CD8-positive, alpha-beta memory T cell (primary cell): ENCODE measurements around the gene NLRP10. TPM values are rescaled to one million over a fixed set of nuclear protein-coding genes. Genes with fewer than 3 reads are reported as not detected.

ENCODE experiments used
- CTCF ChIA-PET: fragments of 350-600 bp; sonication (Branson Sonifier 250); formaldehyde crosslinking; loops from one replicate; lab custom pipeline; 2021; ENCODE audit warnings: antibody characterized with exemption; lab: Charles Lee
- POLR2A ChIA-PET: fragments of 350-600 bp; sonication (Branson Sonifier 250); formaldehyde crosslinking; loops from one replicate; lab custom pipeline; 2021; ENCODE audit warnings: antibody characterized with exemption; lab: Charles Lee
- DNase-seq, 5 donors: peaks; one replicate each; pipeline versions ENCODE4 v3.0.0 to v3.0.0-alpha.2; 2020 to 2022; ENCODE audit warnings: mixed read lengths in 1 of 5
- H3K27ac ChIP-seq: one replicate; pipeline ENCODE4 v1.7.0; 2013; ENCODE audit warnings: low read depth, mild to moderate bottlenecking, low read length, moderate library complexity
- H3K27me3 ChIP-seq: 2 replicates; pipeline ENCODE4 v1.7.0; 2013; ENCODE audit warnings: low read length, mild to moderate bottlenecking; ENCODE audit not compliant: insufficient read depth, poor library complexity, severe bottlenecking
- H3K36me3 ChIP-seq: 2 replicates; pipeline ENCODE4 v1.7.0; 2013; ENCODE audit warnings: mild to moderate bottlenecking, low read length, moderate library complexity; ENCODE audit not compliant: insufficient read depth
- H3K4me1 ChIP-seq: 2 replicates; pipeline ENCODE4 v1.7.0; 2013; ENCODE audit warnings: mild to moderate bottlenecking, low read length, moderate library complexity; ENCODE audit not compliant: insufficient read depth
- H3K4me3 ChIP-seq: 2 replicates; pipeline ENCODE4 v1.7.0; 2013; ENCODE audit warnings: mild to moderate bottlenecking, low read length
- H3K9me3 ChIP-seq: 2 replicates; pipeline ENCODE4 v1.7.0; 2013; ENCODE audit warnings: mild to moderate bottlenecking, low read length
- H3K27ac Mint-ChIP-seq, 8 donors: one replicate each; pipeline ENCODE4 v1.8.0; 2020 to 2021; ENCODE audit warnings: mixed read lengths in 8 of 8, mild to moderate bottlenecking in 6 of 8, inconsistent platforms in 3 of 8, moderate library complexity in 3 of 8
- H3K27me3 Mint-ChIP-seq, 2 donors: one replicate each; pipeline ENCODE4 v1.8.0; 2020 to 2021; ENCODE audit warnings: mixed read lengths in 2 of 2, mild to moderate bottlenecking in 1 of 2, moderate library complexity in 1 of 2
- H3K36me3 Mint-ChIP-seq, 3 donors: one replicate each; pipeline ENCODE4 v1.8.0; 2020 to 2021; ENCODE audit warnings: mixed read lengths in 3 of 3, inconsistent platforms in 1 of 3, mild to moderate bottlenecking in 1 of 3
- H3K4me1 Mint-ChIP-seq, 3 donors: one replicate each; pipeline ENCODE4 v1.8.0; 2020 to 2021; ENCODE audit warnings: mixed read lengths in 3 of 3, inconsistent platforms in 1 of 3, mild to moderate bottlenecking in 1 of 3
- H3K4me3 Mint-ChIP-seq, 7 donors: one replicate each; pipeline ENCODE4 v1.8.0; 2020 to 2021; ENCODE audit warnings: mixed read lengths in 7 of 7, mild to moderate bottlenecking in 6 of 7, moderate library complexity in 4 of 7, inconsistent platforms in 2 of 7
- H3K9me3 Mint-ChIP-seq, 5 donors: one replicate each; pipeline ENCODE4 v1.8.0; 2020 to 2022; ENCODE audit warnings: mixed read lengths in 5 of 5, mild to moderate bottlenecking in 3 of 5, moderate library complexity in 2 of 5, inconsistent platforms in 1 of 5
- polyA plus RNA-seq: library from polyadenylated mRNA; unstranded; fragments of 300-500 nt; fragmentation: Illumina TruSeq; gene quantifications from one replicate; pipeline ENCODE4 v1.2.3, GENCODE V29; 2021
- total RNA-seq, 2 experiments: library from RNA; stranded (reverse); gene quantifications; one replicate each; pipeline ENCODE4 v1.2.3, GENCODE V29; 2021

Gene NLRP10
- total and polyA plus RNA-seq, 3 experiments from 2014 or later: not detected

- H3K4me3 Mint-ChIP-seq: no peak overlapping the region
- ChIA-PET POLR2A (no interaction called here), CTCF (no interaction called here)
- no peaks in the 10 kb centered on the region for H3K36me3 ChIP-seq
- no peaks in the 10 kb centered on the region for H3K4me1 Mint-ChIP-seq
- H3K4me1 ChIP-seq: no peaks in the 10 kb centered on the region
- H3K36me3 Mint-ChIP-seq: no peaks in the 10 kb centered on the region
- H3K27ac ChIP-seq: no peak overlapping the region
- H3K27me3 ChIP-seq: peaks cover 4% of the 10 kb centered on the region
- H3K27ac Mint-ChIP-seq: no peak overlapping the region
- H3K9me3 ChIP-seq: no peaks in the 10 kb centered on the region
- H3K9me3 Mint-ChIP-seq: no peaks in the 10 kb centered on the region
- no peak overlapping the region for H3K4me3 ChIP-seq
- DNase-seq: no peak
- H3K27me3 Mint-ChIP-seq: peaks cover 6 to 29% of the 10 kb centered on the region in 2 donors
Measured at GRCh38 chr11:7971846-7972245, 6.6 kb upstream of the NLRP10 start.

- H3K4me3 ChIP-seq: no peak overlapping the region
- no peaks in the 10 kb centered on the region for H3K9me3 ChIP-seq
- POLR2A ChIA-PET: no interaction called here
- H3K36me3 Mint-ChIP-seq: no peaks in the 10 kb centered on the region
- H3K27ac Mint-ChIP-seq: no peak overlapping the region
- H3K4me1 Mint-ChIP-seq: no peaks in the 10 kb centered on the region
- no peaks in the 10 kb centered on the region for H3K9me3 Mint-ChIP-seq
- CTCF ChIA-PET: no interaction called here
- peaks cover 10 to 29% of the 10 kb centered on the region in 2 donors for H3K27me3 Mint-ChIP-seq
- DNase-seq: no peak
- no peaks in the 10 kb centered on the region for H3K36me3 ChIP-seq
- no peaks in the 10 kb centered on the region for H3K4me1 ChIP-seq
- no peak overlapping the region for H3K4me3 Mint-ChIP-seq
- H3K27ac ChIP-seq: no peak overlapping the region
- peaks cover 2% of the 10 kb centered on the region for H3K27me3 ChIP-seq
Measured at GRCh38 chr11:7969756-7970646, 4.8 kb upstream of the NLRP10 start.

- Histone ChIP-seq H3K4me3 (no peak overlapping the region), H3K36me3 (no peaks in the 10 kb centered on the region), H3K4me1 (no peaks in the 10 kb centered on the region), H3K27ac (no peak overlapping the region), H3K27me3 (no peaks in the 10 kb centered on the region), H3K9me3 (no peaks in the 10 kb centered on the region)
- no peak overlapping the region for H3K27ac Mint-ChIP-seq
- H3K27me3 Mint-ChIP-seq: peaks cover 7 to 29% of the 10 kb centered on the region in 2 donors
- H3K4me1 Mint-ChIP-seq: no peaks in the 10 kb centered on the region
- H3K9me3 Mint-ChIP-seq: no peaks in the 10 kb centered on the region
- no peaks in the 10 kb centered on the region for H3K36me3 Mint-ChIP-seq
- ChIA-PET POLR2A (no interaction called here), CTCF (interaction anchor here (0.8 kb wide), 1 partner anchor 11 kb away, joined by 3 read pairs; no protein-coding TSS in a partner anchor)
- no peak for DNase-seq
- no peak overlapping the region for H3K4me3 Mint-ChIP-seq
Measured at GRCh38 chr11:7968686-7969085, 3.4 kb upstream of the NLRP10 start.

- Histone ChIP-seq H3K27me3 (no peaks in the 10 kb centered on the region), H3K36me3 (no peaks in the 10 kb centered on the region), H3K4me1 (no peaks in the 10 kb centered on the region), H3K27ac (no peak overlapping the region), H3K4me3 (no peak overlapping the region), H3K9me3 (no peaks in the 10 kb centered on the region)
- Mint-ChIP-seq H3K4me3 (no peak overlapping the region), H3K27ac (peak overlapping the region in 1 of 8 donors; percentile 1), H3K9me3 (no peaks in the 10 kb centered on the region), H3K4me1 (no peaks in the 10 kb centered on the region), H3K27me3 (peaks cover 7 to 31% of the 10 kb centered on the region in 2 donors), H3K36me3 (no peaks in the 10 kb centered on the region)
- no peak for DNase-seq
- POLR2A ChIA-PET: no interaction called here
- CTCF ChIA-PET: interaction anchor here (0.8 kb wide), 1 partner anchor 12 kb away, joined by 3 read pairs; no protein-coding TSS in a partner anchor
Measured at GRCh38 chr11:7967826-7968225, 2.6 kb upstream of the NLRP10 start.

- Mint-ChIP-seq H3K27me3 (peaks cover 7 to 25% of the 10 kb centered on the region in 2 donors), H3K4me1 (no peaks in the 10 kb centered on the region), H3K9me3 (no peaks in the 10 kb centered on the region), H3K36me3 (no peaks in the 10 kb centered on the region), H3K27ac (no peak overlapping the region), H3K4me3 (no peak overlapping the region)
- POLR2A ChIA-PET: no interaction called here
- Histone ChIP-seq H3K9me3 (no peaks in the 10 kb centered on the region), H3K4me3 (no peak overlapping the region), H3K4me1 (no peaks in the 10 kb centered on the region), H3K36me3 (no peaks in the 10 kb centered on the region), H3K27ac (no peak overlapping the region), H3K27me3 (no peaks in the 10 kb centered on the region)
- CTCF ChIA-PET: no interaction called here
- DNase-seq: no peak
Measured at GRCh38 chr11:7967097-7967496, 1.9 kb upstream of the NLRP10 start.

- ChIA-PET CTCF (interaction anchor here (1.8 kb wide), 1 partner anchor 10 kb away, joined by 4 read pairs; no protein-coding TSS in a partner anchor), POLR2A (no interaction called here)
- DNase-seq: no peak
- no peaks in the 10 kb centered on the region for H3K9me3 ChIP-seq
- H3K4me3 ChIP-seq: no peak overlapping the region
- H3K9me3 Mint-ChIP-seq: peaks cover 0 to 1% (median 0%) of the 10 kb centered on the region in 5 donors
- no peaks in the 10 kb centered on the region for H3K36me3 ChIP-seq
- no peak overlapping the region for H3K4me3 Mint-ChIP-seq
- H3K4me1 ChIP-seq: no peaks in the 10 kb centered on the region
- no peaks in the 10 kb centered on the region for H3K4me1 Mint-ChIP-seq
- no peak overlapping the region for H3K27ac ChIP-seq
- no peak overlapping the region for H3K27ac Mint-ChIP-seq
- H3K36me3 Mint-ChIP-seq: no peaks in the 10 kb centered on the region
- H3K27me3 ChIP-seq: no peaks in the 10 kb centered on the region
- peaks cover 4 to 33% of the 10 kb centered on the region in 2 donors for H3K27me3 Mint-ChIP-seq
Measured at GRCh38 chr11:7964873-7965272, 374 bp downstream of the NLRP10 start.

- no peaks in the 10 kb centered on the region for H3K4me1 ChIP-seq
- H3K4me1 Mint-ChIP-seq: no peaks in the 10 kb centered on the region
- no peak overlapping the region for H3K27ac Mint-ChIP-seq
- H3K4me3 ChIP-seq: no peak overlapping the region
- H3K36me3 Mint-ChIP-seq: no peaks in the 10 kb centered on the region
- peaks cover 0 to 1% (median 0%) of the 10 kb centered on the region in 5 donors for H3K9me3 Mint-ChIP-seq
- no peaks in the 10 kb centered on the region for H3K36me3 ChIP-seq
- DNase-seq: no peak
- H3K27ac ChIP-seq: no peak overlapping the region
- no peak overlapping the region for H3K4me3 Mint-ChIP-seq
- no peaks in the 10 kb centered on the region for H3K9me3 ChIP-seq
- no peaks in the 10 kb centered on the region for H3K27me3 ChIP-seq
- ChIA-PET CTCF (no interaction called here), POLR2A (no interaction called here)
- H3K27me3 Mint-ChIP-seq: peaks cover 4 to 39% of the 10 kb centered on the region in 2 donors
Measured at GRCh38 chr11:7964261-7964660, 986 bp downstream of the NLRP10 start.

GRCh38 chr11:7955191-7955590 lies 10.1 kb downstream of the NLRP10 start:
- Histone ChIP-seq H3K9me3 (no peaks in the 10 kb centered on the region), H3K4me3 (no peak overlapping the region), H3K27me3 (peaks cover 3% of the 10 kb centered on the region), H3K36me3 (no peaks in the 10 kb centered on the region), H3K27ac (no peak overlapping the region), H3K4me1 (no peaks in the 10 kb centered on the region)
- Mint-ChIP-seq H3K9me3 (peaks cover 0 to 4% (median 0%) of the 10 kb centered on the region in 5 donors), H3K4me1 (no peaks in the 10 kb centered on the region), H3K27me3 (peaks cover 4 to 30% of the 10 kb centered on the region in 2 donors), H3K4me3 (no peak overlapping the region), H3K27ac (no peak overlapping the region), H3K36me3 (no peaks in the 10 kb centered on the region)
- CTCF ChIA-PET: no interaction called here
- no peak for DNase-seq
- POLR2A ChIA-PET: no interaction called here
